NCI-H524 (cell line): ENCODE results near the gene CD52.

Experiments
- DNase-seq, 2 experiments: peaks; one replicate each; lab custom pipeline; 2025; lab: John Stamatoyannopoulos, UW

Gene CD52

GRCh38 chr1:26357121-26357602 is 39.4 kb downstream of the CD52 start:
- DNase-seq: no peak

- peak in 1 of 2 experiments; percentile 30 for DNase-seq
These were observed 40.9 kb downstream of the CD52 start for GRCh38 chr1:26358411-26359384.

GRCh38 chr1:26359981-26360806 is 42.4 kb downstream of the CD52 start:
- no peak for DNase-seq

- no peak for DNase-seq
These were observed 43.2 kb downstream of the CD52 start for GRCh38 chr1:26360807-26361604.

- DNase-seq: no peak
These were observed 43.9 kb downstream of the CD52 start for GRCh38 chr1:26361605-26362122.

- DNase-seq: no peak
These were observed 44.6 kb downstream of the CD52 start for GRCh38 chr1:26362331-26362730.

GRCh38 chr1:26363549-26364448 is 46.0 kb downstream of the CD52 start:
- peak; percentile 24 to 69 for DNase-seq

- no peak for DNase-seq
These were observed 47.2 kb downstream of the CD52 start for GRCh38 chr1:26364956-26365355.

GRCh38 chr1:26367441-26367840 is 49.7 kb downstream of the CD52 start:
- DNase-seq: no peak

- no peak for DNase-seq
These were observed 50.2 kb downstream of the CD52 start for GRCh38 chr1:26368006-26368405.

- no peak for DNase-seq
These were observed 50.7 kb downstream of the CD52 start for GRCh38 chr1:26368486-26368885.
